ENCODE measurements around the gene PRAF2. TPM values are rescaled to one million over a fixed set of nuclear protein-coding genes. Genes with fewer than 3 reads are reported as not detected.

The PRAF2 gene
- total RNA-seq, 2 donors from 2014 or later, result 19.1 to 20.9 TPM

Other genes with a start within 250 kb of the PRAF2 start
- gene ERAS, start 247.5 kb downstream of the PRAF2 start, total RNA-seq, result under 1 TPM in 1 of 2 donors, not detected in 1; 0.31 TPM
- 1 to 10 TPM; 1.9 to 2.8 TPM for gene PCSK1N, start 238.4 kb downstream of the PRAF2 start, total RNA-seq
- gene TIMM17B, start 176.2 kb downstream of the PRAF2 start, total RNA-seq, result 10 to 100 TPM; 73.6 to 90.1 TPM
- gene PQBP1, start 176.1 kb downstream of the PRAF2 start, total RNA-seq, result 100 to 1,000 TPM; 114 to 125 TPM
- 10 to 100 TPM; 30.8 to 32.7 TPM for gene SLC35A2, start 162.4 kb downstream of the PRAF2 start, total RNA-seq
- 100 to 1,000 TPM; 550 to 563 TPM for gene PIM2, start 155.0 kb downstream of the PRAF2 start, total RNA-seq
- gene OTUD5, start 116.4 kb downstream of the PRAF2 start, total RNA-seq, result 100 to 1,000 TPM; 123 to 137 TPM
- 1 to 10 TPM; 7.6 to 8.3 TPM for gene KCND1, start 102.2 kb downstream of the PRAF2 start, total RNA-seq
- gene GRIPAP1, start 71.7 kb downstream of the PRAF2 start, total RNA-seq, result 100 to 1,000 TPM; 108 to 114 TPM
- gene TFE3, start 30.6 kb downstream of the PRAF2 start, total RNA-seq, result 10 to 100 TPM; 38.8 to 44.8 TPM
- 1 to 10 TPM; 8.7 to 9.0 TPM for gene CCDC120, start 15.0 kb downstream of the PRAF2 start, total RNA-seq
- gene WDR45, start 5.9 kb upstream of the PRAF2 start, total RNA-seq, result 10 to 100 TPM; 43.4 to 49.0 TPM
- 10 to 100 TPM; 14.7 to 17.8 TPM for gene GPKOW, start 49.7 kb upstream of the PRAF2 start, total RNA-seq
- gene MAGIX, start 88.8 kb upstream of the PRAF2 start, total RNA-seq, result under 1 TPM; 0.84 to 0.93 TPM
- gene PLP2, start 97.9 kb upstream of the PRAF2 start, total RNA-seq, result 100 to 1,000 TPM; 232 to 266 TPM
- gene PRICKLE3, start 112.4 kb upstream of the PRAF2 start, total RNA-seq, result 10 to 100 TPM; 17.4 to 17.6 TPM
- 10 to 100 TPM in 1 of 2 donors, 1 to 10 TPM in 1; 8.7 to 15.9 TPM for gene SYP, start 126.2 kb upstream of the PRAF2 start, total RNA-seq
- gene CACNA1F, start 159.3 kb upstream of the PRAF2 start, total RNA-seq, result 1 to 10 TPM; 3.4 to 4.1 TPM
- gene CCDC22, start 161.5 kb upstream of the PRAF2 start, total RNA-seq, result 10 to 100 TPM; 24.5 to 27.2 TPM
- gene FOXP3, start 190.7 kb upstream of the PRAF2 start, total RNA-seq, result 10 to 100 TPM; 16.7 to 22.8 TPM
- gene PPP1R3F, start 195.8 kb upstream of the PRAF2 start, total RNA-seq, result 10 to 100 TPM in 1 of 2 donors, 1 to 10 TPM in 1; 9.8 to 16.1 TPM
- not detected for gene GAGE10, start 229.6 kb upstream of the PRAF2 start, total RNA-seq
- not detected for gene GAGE12J, start 248.0 kb upstream of the PRAF2 start, total RNA-seq

Measured in activated T-cell treated with anti-CD3 and anti-CD28 coated beads, Interleukin-2, amount 50 U/mL, for 72 hours (primary cell).